Stimulated activated CD4-positive, alpha-beta T cell treated with anti-CD3 and anti-CD28 coated beads, TNF-alpha, amount 100 ng/mL, for 24 hours (primary cell): ENCODE data around the gene INS.

Experiments used
- DNase-seq, 3 experiments: peaks; one replicate each; pipeline ENCODE4 v3.0.0-alpha.2; 2020; ENCODE audit warnings: low read depth in 3 of 3

INS gene

GRCh38 chr11:2160736-2161259 is at the start of gene INS:
Gene INS, minus strand, starts transcription at chr11:2161209. Its CDS starts 238 bp downstream, at chr11:2160971.
- no peak for DNase-seq

GRCh38 chr11:2210366-2211112 is 49.5 kb upstream of the INS start:
- no peak for DNase-seq

GRCh38 chr11:2209900-2210321 is 48.9 kb upstream of the INS start:
- DNase-seq, result no peak

GRCh38 chr11:2209370-2209801 is 48.4 kb upstream of the INS start:
- DNase-seq, result no peak

GRCh38 chr11:2208691-2209369 is 47.8 kb upstream of the INS start:
- DNase-seq, result no peak

GRCh38 chr11:2207773-2208621 is 47.0 kb upstream of the INS start:
- no peak for DNase-seq

GRCh38 chr11:2207212-2207611 is 46.2 kb upstream of the INS start:
- no peak for DNase-seq

GRCh38 chr11:2205981-2206690 is 45.1 kb upstream of the INS start:
- no peak for DNase-seq

- no peak for DNase-seq
Measured at GRCh38 chr11:2205214-2205720, 44.3 kb upstream of the INS start.

- DNase-seq, result no peak
Measured at GRCh38 chr11:2204361-2205213, 43.6 kb upstream of the INS start.

GRCh38 chr11:2203440-2204259 is 42.6 kb upstream of the INS start:
- DNase-seq, result no peak

GRCh38 chr11:2202900-2203439 is 42.0 kb upstream of the INS start:
- DNase-seq, result no peak

GRCh38 chr11:2202071-2202899 is 41.3 kb upstream of the INS start:
- DNase-seq, result no peak

- DNase-seq, result no peak
Measured at GRCh38 chr11:2201542-2201941, 40.5 kb upstream of the INS start.

GRCh38 chr11:2200957-2201519 is 40.0 kb upstream of the INS start:
- no peak for DNase-seq

- no peak for DNase-seq
Measured at GRCh38 chr11:2200536-2200935, 39.5 kb upstream of the INS start.

- DNase-seq, result no peak
Measured at GRCh38 chr11:2199466-2200341, 38.7 kb upstream of the INS start.
